Measurements from ENCODE around the gene WNT16. TPM values are rescaled to one million over a fixed set of nuclear protein-coding genes. Genes with fewer than 3 reads are reported as not detected.

WNT16 gene
- total RNA-seq, 1 experiment from 2014 or later, result not detected

DNA sequence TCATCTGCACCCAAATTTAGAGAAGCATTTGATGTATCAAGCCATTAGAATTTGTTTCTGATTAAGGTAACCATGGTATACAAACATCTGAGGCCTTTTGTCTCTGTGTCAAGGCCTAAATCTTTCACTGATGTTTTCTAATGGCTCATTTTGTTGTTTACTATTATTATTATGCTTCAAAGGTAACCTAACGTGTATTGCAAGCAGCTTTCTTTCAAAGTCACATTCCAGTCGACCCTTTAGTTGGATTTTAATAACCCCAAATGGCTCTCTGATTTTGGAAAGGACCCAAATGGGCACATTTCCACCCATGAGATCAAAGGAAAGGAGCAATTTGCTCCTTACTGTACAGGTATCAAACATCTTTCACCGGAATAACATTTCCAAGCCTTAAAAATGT, 46.7 kb upstream of the WNT16 start:
- DNase-seq, result no peak
- intact Hi-C loops (cut with micrococcal nuclease; ENCODE audit: unreplicated experiment), result no loop called here
- TF ChIP-seq, protein P1, sequence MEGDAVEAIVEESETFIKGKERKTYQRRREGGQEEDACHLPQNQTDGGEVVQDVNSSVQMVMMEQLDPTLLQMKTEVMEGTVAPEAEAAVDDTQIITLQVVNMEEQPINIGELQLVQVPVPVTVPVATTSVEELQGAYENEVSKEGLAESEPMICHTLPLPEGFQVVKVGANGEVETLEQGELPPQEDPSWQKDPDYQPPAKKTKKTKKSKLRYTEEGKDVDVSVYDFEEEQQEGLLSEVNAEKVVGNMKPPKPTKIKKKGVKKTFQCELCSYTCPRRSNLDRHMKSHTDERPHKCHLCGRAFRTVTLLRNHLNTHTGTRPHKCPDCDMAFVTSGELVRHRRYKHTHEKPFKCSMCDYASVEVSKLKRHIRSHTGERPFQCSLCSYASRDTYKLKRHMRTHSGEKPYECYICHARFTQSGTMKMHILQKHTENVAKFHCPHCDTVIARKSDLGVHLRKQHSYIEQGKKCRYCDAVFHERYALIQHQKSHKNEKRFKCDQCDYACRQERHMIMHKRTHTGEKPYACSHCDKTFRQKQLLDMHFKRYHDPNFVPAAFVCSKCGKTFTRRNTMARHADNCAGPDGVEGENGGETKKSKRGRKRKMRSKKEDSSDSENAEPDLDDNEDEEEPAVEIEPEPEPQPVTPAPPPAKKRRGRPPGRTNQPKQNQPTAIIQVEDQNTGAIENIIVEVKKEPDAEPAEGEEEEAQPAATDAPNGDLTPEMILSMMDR (IDR thresholded peaks at IDR 0.05; ENCODE audit: unreplicated experiment), result no peak
- BruUV-seq (replicated peaks), result no TSS peak
- Mint-ChIP-seq H3K27ac (ENCODE audit: unreplicated experiment) (no peak overlapping the region), H3K4me3 (ENCODE audit: low read depth, unreplicated experiment) (no peak overlapping the region), H3K4me1 (ENCODE audit: low read depth, unreplicated experiment) (no peaks in the 10 kb centered on the region), H3K9me3 (ENCODE audit: low read depth, unreplicated experiment) (peaks cover 7% of the 10 kb centered on the region), H3K36me3 (ENCODE audit: insufficient read depth, unreplicated experiment) (no peaks in the 10 kb centered on the region), H3K27me3 (ENCODE audit: unreplicated experiment) (peaks cover 12% of the 10 kb centered on the region)
- CTCF ChIA-PET, result no interaction called here

GRCh38 chr7:121285066-121285667, 43.6 kb upstream of the WNT16 start:
- DNase-seq, result no peak
- Mint-ChIP-seq H3K9me3 (ENCODE audit: low read depth, unreplicated experiment) (peaks cover 7% of the 10 kb centered on the region), H3K36me3 (ENCODE audit: insufficient read depth, unreplicated experiment) (no peaks in the 10 kb centered on the region), H3K27ac (ENCODE audit: unreplicated experiment) (no peak overlapping the region), H3K27me3 (ENCODE audit: unreplicated experiment) (no peaks in the 10 kb centered on the region), H3K4me1 (ENCODE audit: low read depth, unreplicated experiment) (no peaks in the 10 kb centered on the region), H3K4me3 (ENCODE audit: low read depth, unreplicated experiment) (no peak overlapping the region)
- intact Hi-C loops (cut with micrococcal nuclease; ENCODE audit: unreplicated experiment), result no loop called here
- CTCF ChIA-PET, result no interaction called here
- TF ChIP-seq, protein P1 (IDR thresholded peaks at IDR 0.05; ENCODE audit: unreplicated experiment), result no peak
- no TSS peak for BruUV-seq (replicated peaks)

- no peak for DNase-seq
- Mint-ChIP-seq H3K36me3 (ENCODE audit: insufficient read depth, unreplicated experiment) (no peaks in the 10 kb centered on the region), H3K27me3 (ENCODE audit: unreplicated experiment) (no peaks in the 10 kb centered on the region)
Measured at GRCh38 chr7:121286186-121286585, 42.6 kb upstream of the WNT16 start.

DNA sequence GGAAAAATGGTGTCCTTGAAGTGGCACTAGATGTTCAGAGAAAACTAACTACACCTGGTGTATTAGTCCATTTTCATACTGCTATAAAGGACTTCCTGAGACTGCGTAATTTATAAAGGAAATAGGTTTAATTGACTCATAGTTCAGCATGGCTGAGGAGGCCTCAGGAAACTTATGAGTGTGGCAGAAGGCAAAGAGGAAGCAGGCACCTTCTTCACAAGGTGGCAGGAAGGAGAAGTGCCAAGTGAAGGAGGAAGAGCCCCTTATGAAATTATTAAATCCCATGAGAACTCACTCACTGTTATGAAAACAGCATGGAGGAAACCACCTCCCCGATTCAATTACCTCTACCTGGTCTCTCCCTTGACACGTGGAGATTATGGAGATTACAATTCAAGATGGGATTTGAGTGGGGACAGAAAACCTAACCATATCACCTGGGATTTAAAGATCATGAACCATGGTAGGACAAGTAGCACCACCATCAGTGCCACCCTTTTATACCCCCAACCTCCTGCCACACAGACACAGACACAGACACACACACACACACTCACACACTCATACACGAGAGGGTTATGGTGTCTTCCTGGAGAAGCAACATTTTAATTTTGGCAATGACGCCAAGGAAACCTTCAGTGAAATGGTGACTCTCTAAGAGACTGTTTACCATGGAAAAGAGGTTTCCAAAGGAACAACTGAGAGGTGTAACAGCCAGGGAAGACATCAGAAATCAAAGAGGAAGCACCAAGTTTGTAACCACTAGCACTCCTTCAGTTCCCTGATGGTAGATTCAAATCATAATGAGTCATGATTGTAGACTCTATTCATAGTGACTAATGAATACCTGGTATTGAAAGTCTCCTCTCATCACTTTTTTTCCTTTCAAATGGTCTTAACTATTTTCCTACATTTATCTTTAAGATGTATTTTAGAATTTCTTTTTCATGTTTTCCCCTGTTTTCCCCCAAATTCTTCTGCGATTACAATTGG, 41.8 kb upstream of the WNT16 start:
- no peak overlapping the region for H3K4me3 Mint-ChIP-seq (ENCODE audit: low read depth, unreplicated experiment)
- H3K27ac Mint-ChIP-seq (ENCODE audit: unreplicated experiment), result no peak overlapping the region
- H3K27me3 Mint-ChIP-seq (ENCODE audit: unreplicated experiment), result peaks cover under 1% of the 10 kb centered on the region
- TF ChIP-seq, protein P1 (IDR thresholded peaks at IDR 0.05; ENCODE audit: unreplicated experiment), result no peak
- H3K36me3 Mint-ChIP-seq (ENCODE audit: insufficient read depth, unreplicated experiment), result no peaks in the 10 kb centered on the region
- no peak for DNase-seq
- intact Hi-C loops (cut with micrococcal nuclease; ENCODE audit: unreplicated experiment), result no loop called here
- H3K4me1 Mint-ChIP-seq (ENCODE audit: low read depth, unreplicated experiment), result no peaks in the 10 kb centered on the region
- CTCF ChIA-PET, result no interaction called here
- H3K9me3 Mint-ChIP-seq (ENCODE audit: low read depth, unreplicated experiment), result peaks cover 9% of the 10 kb centered on the region
- BruUV-seq (replicated peaks), result no TSS peak

More at GRCh38 chr7:121286186-121286585, 42.6 kb upstream of the WNT16 start:
- intact Hi-C loops (cut with micrococcal nuclease; ENCODE audit: unreplicated experiment), result no loop called here
- CTCF ChIA-PET, result no interaction called here
- Mint-ChIP-seq H3K9me3 (ENCODE audit: low read depth, unreplicated experiment) (peaks cover 7% of the 10 kb centered on the region), H3K4me3 (ENCODE audit: low read depth, unreplicated experiment) (no peak overlapping the region), H3K27ac (ENCODE audit: unreplicated experiment) (no peak overlapping the region), H3K4me1 (ENCODE audit: low read depth, unreplicated experiment) (no peaks in the 10 kb centered on the region)
- no TSS peak for BruUV-seq (replicated peaks)
- TF ChIP-seq, protein P1 (IDR thresholded peaks at IDR 0.05; ENCODE audit: unreplicated experiment), result no peak
